ENCODE data around the gene MEIOB. TPM values are rescaled to one million over a fixed set of nuclear protein-coding genes. Genes with fewer than 3 reads are reported as not detected.

MEIOB gene
- total RNA-seq, 1 experiment from 2014 or later, result not detected

- CTCF ChIA-PET, result no interaction called here
- Mint-ChIP-seq H3K36me3 (ENCODE audit: insufficient read depth, unreplicated experiment) (no peaks in the 10 kb centered on the region), H3K9me3 (ENCODE audit: low read depth, unreplicated experiment) (no peaks in the 10 kb centered on the region), H3K27ac (ENCODE audit: unreplicated experiment) (no peak overlapping the region), H3K4me3 (ENCODE audit: low read depth, unreplicated experiment) (no peak overlapping the region), H3K4me1 (ENCODE audit: low read depth, unreplicated experiment) (no peaks in the 10 kb centered on the region), H3K27me3 (ENCODE audit: unreplicated experiment) (peaks cover 78% of the 10 kb centered on the region)
- TF ChIP-seq CTCF (IDR thresholded peaks at IDR 0.05; ENCODE audit: unreplicated experiment), result no peak
- no TSS peak for BruUV-seq (replicated peaks)
- intact Hi-C loops (cut with micrococcal nuclease; ENCODE audit: unreplicated experiment), result no loop called here
- DNase-seq, result no peak
Measured at GRCh38 chr16:1850981-1851380, 21.0 kb downstream of the MEIOB start.

GRCh38 chr16:1846416-1846815, 25.5 kb downstream of the MEIOB start:
- H3K4me3 Mint-ChIP-seq (ENCODE audit: low read depth, unreplicated experiment), result no peak overlapping the region
- BruUV-seq (replicated peaks), result no TSS peak
- CTCF ChIA-PET, result interaction anchor here (0.6 to 1.0 kb wide), 2 partner anchors 34 to 94 kb away, joined by 3 to 5 read pairs; no protein-coding TSS in a partner anchor
- no peak for TF ChIP-seq CTCF (IDR thresholded peaks at IDR 0.05; ENCODE audit: unreplicated experiment)
- H3K9me3 Mint-ChIP-seq (ENCODE audit: low read depth, unreplicated experiment), result no peaks in the 10 kb centered on the region
- H3K27me3 Mint-ChIP-seq (ENCODE audit: unreplicated experiment), result peaks cover 49% of the 10 kb centered on the region
- no peaks in the 10 kb centered on the region for H3K4me1 Mint-ChIP-seq (ENCODE audit: low read depth, unreplicated experiment)
- H3K27ac Mint-ChIP-seq (ENCODE audit: unreplicated experiment), result no peak overlapping the region
- intact Hi-C loops (cut with micrococcal nuclease; ENCODE audit: unreplicated experiment), result no loop called here
- no peaks in the 10 kb centered on the region for H3K36me3 Mint-ChIP-seq (ENCODE audit: insufficient read depth, unreplicated experiment)
- no peak for DNase-seq

- CTCF ChIA-PET, result interaction anchor here (1.0 kb wide), 1 partner anchor 94 kb away, joined by 5 read pairs; no protein-coding TSS in a partner anchor
- H3K4me1 Mint-ChIP-seq (ENCODE audit: low read depth, unreplicated experiment), result no peaks in the 10 kb centered on the region
- BruUV-seq (replicated peaks), result no TSS peak
- intact Hi-C loops (cut with micrococcal nuclease; ENCODE audit: unreplicated experiment), result no loop called here
- H3K27me3 Mint-ChIP-seq (ENCODE audit: unreplicated experiment), result peaks cover 44% of the 10 kb centered on the region
- H3K27ac Mint-ChIP-seq (ENCODE audit: unreplicated experiment), result no peak overlapping the region
- H3K9me3 Mint-ChIP-seq (ENCODE audit: low read depth, unreplicated experiment), result no peaks in the 10 kb centered on the region
- no peak overlapping the region for H3K4me3 Mint-ChIP-seq (ENCODE audit: low read depth, unreplicated experiment)
- H3K36me3 Mint-ChIP-seq (ENCODE audit: insufficient read depth, unreplicated experiment), result no peaks in the 10 kb centered on the region
- TF ChIP-seq CTCF (IDR thresholded peaks at IDR 0.05; ENCODE audit: unreplicated experiment), result no peak
- no peak for DNase-seq
Measured at GRCh38 chr16:1845985-1846384, 26.0 kb downstream of the MEIOB start.

GRCh38 chr16:1839554-1839953, 32.4 kb downstream of the MEIOB start:
- CTCF ChIA-PET, result no interaction called here
- BruUV-seq (replicated peaks), result no TSS peak
- intact Hi-C loops (cut with micrococcal nuclease; ENCODE audit: unreplicated experiment), result no loop called here
- Mint-ChIP-seq H3K4me1 (ENCODE audit: low read depth, unreplicated experiment) (no peaks in the 10 kb centered on the region), H3K36me3 (ENCODE audit: insufficient read depth, unreplicated experiment) (no peaks in the 10 kb centered on the region), H3K27ac (ENCODE audit: unreplicated experiment) (no peak overlapping the region), H3K27me3 (ENCODE audit: unreplicated experiment) (no peaks in the 10 kb centered on the region), H3K9me3 (ENCODE audit: low read depth, unreplicated experiment) (no peaks in the 10 kb centered on the region), H3K4me3 (ENCODE audit: low read depth, unreplicated experiment) (no peak overlapping the region)
- no peak for TF ChIP-seq CTCF (IDR thresholded peaks at IDR 0.05; ENCODE audit: unreplicated experiment)
- no peak for DNase-seq

Data from Calu3 (cell line).